ENCODE measurements around the gene FLT3.

FLT3 gene

DNA sequence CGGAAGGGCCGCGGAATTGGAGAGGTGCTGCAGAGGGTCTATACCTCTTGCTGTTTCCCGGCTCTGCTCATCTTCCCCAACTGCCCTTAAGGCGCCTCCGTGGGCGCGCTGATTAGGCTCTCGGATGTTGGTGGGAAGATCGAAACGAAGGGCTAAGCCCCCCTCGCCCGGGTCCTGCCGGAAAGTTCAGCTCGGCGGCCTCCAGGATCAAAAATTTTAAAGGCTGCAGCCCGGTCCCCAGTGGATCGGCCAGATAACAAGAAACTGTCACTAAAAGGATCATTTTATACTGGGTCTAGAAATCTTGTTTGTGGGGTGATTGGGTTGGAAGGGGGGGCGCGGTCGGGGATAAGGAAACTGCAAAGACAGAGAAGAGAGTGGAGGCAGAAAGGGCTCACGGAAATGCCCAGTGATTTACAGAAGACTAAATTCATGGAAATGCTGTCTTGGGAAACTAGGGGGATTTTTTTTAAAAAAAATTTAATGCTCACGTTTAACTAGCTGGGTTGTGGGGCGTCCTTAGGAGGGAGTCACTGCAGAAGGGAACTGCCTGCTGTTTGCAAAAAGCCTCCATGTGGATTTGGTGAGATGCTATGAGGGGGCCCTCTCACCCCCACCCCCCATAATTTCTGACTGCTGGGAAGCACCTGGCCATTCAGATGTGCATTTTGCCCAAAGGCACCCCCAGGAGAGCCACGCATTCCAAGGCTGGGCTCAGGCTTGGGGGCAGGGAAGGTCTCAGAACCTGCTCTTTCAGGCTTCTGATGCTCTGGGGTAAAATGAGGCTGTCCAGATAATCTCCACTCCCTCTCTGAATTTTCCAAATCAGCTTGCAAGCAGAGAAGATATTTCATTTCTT lies 138.9 kb downstream of the FLT3 start:
- DNase-seq (ENCODE audit: low read depth) = no peak
- no peak overlapping the region for H3K4me3 ChIP-seq (ENCODE audit: low read depth, low read length)
- TF ChIP-seq, protein P1, sequence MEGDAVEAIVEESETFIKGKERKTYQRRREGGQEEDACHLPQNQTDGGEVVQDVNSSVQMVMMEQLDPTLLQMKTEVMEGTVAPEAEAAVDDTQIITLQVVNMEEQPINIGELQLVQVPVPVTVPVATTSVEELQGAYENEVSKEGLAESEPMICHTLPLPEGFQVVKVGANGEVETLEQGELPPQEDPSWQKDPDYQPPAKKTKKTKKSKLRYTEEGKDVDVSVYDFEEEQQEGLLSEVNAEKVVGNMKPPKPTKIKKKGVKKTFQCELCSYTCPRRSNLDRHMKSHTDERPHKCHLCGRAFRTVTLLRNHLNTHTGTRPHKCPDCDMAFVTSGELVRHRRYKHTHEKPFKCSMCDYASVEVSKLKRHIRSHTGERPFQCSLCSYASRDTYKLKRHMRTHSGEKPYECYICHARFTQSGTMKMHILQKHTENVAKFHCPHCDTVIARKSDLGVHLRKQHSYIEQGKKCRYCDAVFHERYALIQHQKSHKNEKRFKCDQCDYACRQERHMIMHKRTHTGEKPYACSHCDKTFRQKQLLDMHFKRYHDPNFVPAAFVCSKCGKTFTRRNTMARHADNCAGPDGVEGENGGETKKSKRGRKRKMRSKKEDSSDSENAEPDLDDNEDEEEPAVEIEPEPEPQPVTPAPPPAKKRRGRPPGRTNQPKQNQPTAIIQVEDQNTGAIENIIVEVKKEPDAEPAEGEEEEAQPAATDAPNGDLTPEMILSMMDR (IDR thresholded peaks at IDR 0.05; ENCODE audit: insufficient read depth, low read depth, low read length, missing control alignments) = no peak

DNA sequence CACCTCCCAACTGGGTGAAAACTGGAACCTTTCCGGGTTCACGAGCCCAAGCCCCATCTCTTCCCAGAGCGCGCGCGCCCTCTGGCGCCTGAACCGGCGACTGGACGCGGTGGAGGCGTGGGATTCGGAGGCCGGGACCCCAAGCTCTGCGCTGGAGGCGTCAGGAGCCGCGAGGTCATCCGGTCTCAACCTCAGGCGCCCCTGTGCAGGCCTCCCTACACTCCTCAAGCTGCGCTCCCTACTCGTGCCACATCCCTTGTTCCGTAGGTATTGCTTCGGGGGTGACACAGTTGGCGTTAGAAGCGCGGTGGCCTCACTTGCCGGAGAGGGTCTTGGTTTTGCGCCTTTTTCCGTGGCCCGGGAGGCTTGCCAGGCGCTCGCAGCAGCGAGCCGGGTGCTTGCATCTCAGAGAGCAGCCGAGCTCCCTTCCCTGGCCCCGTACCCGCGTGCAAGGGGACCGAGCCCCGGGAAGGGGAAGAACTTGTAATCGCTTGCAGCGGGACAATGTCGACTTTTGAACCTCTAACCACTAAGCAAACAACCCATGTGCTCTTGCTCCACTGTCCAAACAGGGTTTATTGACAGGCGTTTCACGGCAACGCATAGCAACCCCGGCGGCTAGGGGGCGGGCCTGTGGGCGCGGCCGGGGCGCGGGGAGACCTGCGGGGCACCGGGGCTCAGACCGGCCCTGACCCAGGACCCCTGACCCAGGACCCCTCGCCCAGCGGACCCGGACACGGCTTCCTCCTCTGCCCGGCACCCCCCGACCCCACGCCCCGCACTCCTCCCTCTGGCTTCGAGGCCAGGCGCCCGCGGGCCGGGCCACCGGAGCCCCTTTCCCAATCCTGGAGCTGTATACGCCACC lies 139.8 kb downstream of the FLT3 start:
- DNase-seq (ENCODE audit: low read depth) = peak; percentile 45
- H3K4me3 ChIP-seq (ENCODE audit: low read depth, low read length) = peak overlapping the region; percentile 18
- TF ChIP-seq, protein P1 (IDR thresholded peaks at IDR 0.05; ENCODE audit: insufficient read depth, low read depth, low read length, missing control alignments) = peak; percentile 47

DNA sequence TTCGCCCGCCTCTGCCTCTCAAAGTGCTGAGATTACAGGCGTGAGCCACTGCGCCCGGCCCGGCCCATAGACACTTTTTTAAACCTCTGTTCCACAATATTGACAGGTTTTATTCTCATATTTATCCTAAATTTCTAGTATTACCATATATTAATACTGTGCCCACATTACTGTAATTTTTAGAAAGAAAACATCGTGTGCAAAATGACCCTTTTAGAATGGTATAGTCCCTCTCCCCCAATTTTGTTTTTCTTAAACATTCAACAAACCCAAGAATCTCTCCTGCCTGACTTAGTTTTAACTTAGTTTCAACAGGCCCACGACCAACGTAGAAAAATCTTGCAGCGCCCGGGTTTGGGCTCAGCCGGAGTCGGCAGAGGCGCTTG lies 140.4 kb downstream of the FLT3 start:
- TF ChIP-seq, protein P1 (IDR thresholded peaks at IDR 0.05; ENCODE audit: insufficient read depth, low read depth, low read length, missing control alignments) = no peak
- no peak overlapping the region; the same call in none of the 2 replicates for H3K4me3 ChIP-seq (ENCODE audit: low read depth, low read length)
- no peak for DNase-seq (ENCODE audit: low read depth)

DNA sequence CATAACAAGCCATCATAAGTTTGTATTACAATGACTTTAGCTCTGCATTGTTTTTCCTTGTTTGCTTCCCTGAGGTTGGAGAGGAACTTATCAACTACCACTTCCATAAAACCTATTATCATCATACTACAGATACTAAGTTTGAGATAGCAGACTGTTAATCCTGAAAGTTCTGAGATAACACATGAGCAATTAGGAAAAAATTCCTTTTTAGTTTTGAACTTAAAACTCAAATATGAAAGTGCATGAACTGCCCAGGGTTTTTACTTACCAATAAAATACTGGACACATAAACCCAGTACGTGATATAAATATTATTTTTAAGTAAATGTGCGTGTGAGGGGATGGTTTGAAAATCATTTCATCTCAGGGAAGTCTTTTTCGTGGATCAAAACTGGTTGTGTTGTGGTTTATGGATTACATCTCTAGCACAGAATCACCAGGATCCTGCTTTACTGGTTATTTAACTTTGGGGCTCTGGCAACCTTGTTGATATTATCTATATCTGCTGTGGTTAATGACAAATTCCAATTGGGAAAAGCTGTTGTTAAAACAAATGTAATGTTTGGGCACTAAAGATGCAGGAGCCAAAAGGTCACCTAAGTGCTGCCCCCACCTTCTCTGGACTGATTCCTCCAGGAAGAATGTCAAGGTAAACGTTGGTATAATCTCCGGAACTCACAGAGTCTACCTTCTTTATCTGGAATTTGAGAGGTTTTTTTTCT lies 143.6 kb downstream of the FLT3 start:
- DNase-seq (ENCODE audit: low read depth) = no peak
- no peak overlapping the region for H3K4me3 ChIP-seq (ENCODE audit: low read depth, low read length)
- TF ChIP-seq, protein P1 (IDR thresholded peaks at IDR 0.05; ENCODE audit: insufficient read depth, low read depth, low read length, missing control alignments) = no peak

DNA sequence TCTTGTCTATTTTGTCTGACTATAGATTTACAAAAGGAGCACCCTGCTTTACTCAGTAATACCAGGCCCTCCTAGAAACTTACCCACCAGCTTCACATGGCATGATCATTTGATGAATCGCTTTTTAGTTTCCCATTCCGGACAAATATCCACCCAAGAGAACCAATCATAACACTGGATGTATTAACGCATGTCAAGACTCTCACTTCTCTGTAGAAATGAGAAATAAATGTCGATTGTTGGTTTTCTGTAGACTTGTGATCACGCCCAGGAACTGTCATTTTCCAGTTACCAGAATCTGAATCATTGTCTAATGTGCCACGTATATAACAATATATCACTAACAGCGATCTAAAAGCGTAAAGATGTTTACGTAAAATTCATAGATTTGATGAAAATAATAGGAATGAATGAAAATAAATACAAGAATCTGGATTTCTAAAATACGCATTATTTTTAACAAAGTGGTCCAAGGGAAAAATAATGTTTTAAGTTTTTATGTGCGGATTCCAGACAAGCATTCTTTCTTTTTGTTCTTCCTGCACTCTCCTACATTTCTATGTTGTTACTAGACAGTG lies 145.3 kb downstream of the FLT3 start:
- DNase-seq (ENCODE audit: low read depth) = no peak
- TF ChIP-seq, protein P1 (IDR thresholded peaks at IDR 0.05; ENCODE audit: insufficient read depth, low read depth, low read length, missing control alignments) = no peak
- H3K4me3 ChIP-seq (ENCODE audit: low read depth, low read length) = no peak overlapping the region

DNA sequence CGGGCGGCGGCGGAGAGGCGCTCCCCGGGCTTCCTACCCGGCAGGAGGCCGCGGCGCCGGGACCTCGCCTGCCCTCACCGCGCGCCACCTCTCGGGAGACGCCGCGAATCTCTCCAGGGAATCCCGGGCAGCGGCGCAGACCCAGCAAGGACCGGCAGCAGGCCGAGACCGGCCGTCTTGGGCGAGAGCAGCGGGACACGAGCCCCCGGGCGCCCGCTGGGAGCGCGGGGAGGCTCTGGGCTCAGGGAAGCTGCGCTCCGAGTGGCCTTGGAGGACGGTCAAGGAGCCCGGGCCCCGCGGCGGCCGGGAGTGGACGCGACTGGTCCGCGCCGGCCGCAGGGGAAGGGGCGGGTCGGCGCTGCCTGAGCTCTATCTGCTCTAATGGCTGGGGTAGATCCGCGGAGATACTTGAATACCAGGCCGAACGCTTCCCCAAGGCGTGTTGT lies 145.9 kb downstream of the FLT3 start:
- TF ChIP-seq, protein P1 (IDR thresholded peaks at IDR 0.05; ENCODE audit: insufficient read depth, low read depth, low read length, missing control alignments) = no peak
- H3K4me3 ChIP-seq (ENCODE audit: low read depth, low read length) = peak overlapping the region; percentile 61
- peak; percentile 28 for DNase-seq (ENCODE audit: low read depth)

Measured in GM12865 (cell line).